Endothelial cell of umbilical vein (primary cell): ENCODE data around the gene RNF146. TPM values are rescaled to one million over a fixed set of nuclear protein-coding genes. Genes with fewer than 3 reads are reported as not detected.

Experiments used
- BruUV-seq: library from RNA; stranded (reverse); fragments of 400-500 nt; replicated peaks from 2 replicates; lab custom pipeline; 2021; lab: Mats Ljungman, UMichigan
- CTCF ChIA-PET: fragments of 300-600, 350-600 bp; sonication (Branson Sonifier 250); formaldehyde crosslinking; loops from one replicate; lab custom pipeline; 2021; ENCODE audit warnings: antibody characterized with exemption, inconsistent platforms; lab: Charles Lee
- POLR2A ChIA-PET: fragments of 300-600, 350-600 bp; sonication (Branson Sonifier 250); formaldehyde crosslinking; loops from one replicate; lab custom pipeline; 2021; ENCODE audit warnings: antibody characterized with exemption, inconsistent platforms; lab: Charles Lee
- DNase-seq: peaks from one replicate; pipeline ENCODE4 v3.0.0-alpha.2; 2011; ENCODE audit warnings: low read depth, low spot score
- FAIRE-seq: peaks from 2 replicates; lab custom pipeline; 2011; peaks lifted over from hg19 to GRCh38; lab: Jason Lieb, UNC
- H2AFZ ChIP-seq: 2 replicates; pipeline ENCODE4 v1.6.0; 2012; ENCODE audit warnings: low read depth, low read length, control low read depth, inconsistent platforms
- H3K27ac ChIP-seq: 2 replicates; pipeline ENCODE4 v1.5.1; 2011; ENCODE audit warnings: low read depth, mild to moderate bottlenecking, control low read depth, low read length, moderate library complexity; ENCODE audit not compliant: insufficient read depth
- H3K27me3 ChIP-seq, 2 experiments: 2 replicates each; pipeline versions ENCODE4 v1.6.0 to v1.6.1; 2011; ENCODE audit warnings: low read length in 2 of 2, mixed read lengths in 1 of 2; ENCODE audit not compliant: control insufficient read depth in 2 of 2, insufficient read depth in 2 of 2
- H3K36me3 ChIP-seq, 2 experiments: 2 replicates in 1 of 2; 3 replicates in 1 of 2; pipeline ENCODE4 v1.5.1; 2011; ENCODE audit warnings: low read length in 2 of 2, mild to moderate bottlenecking in 1 of 2, moderate library complexity in 1 of 2; ENCODE audit not compliant: control insufficient read depth in 2 of 2, insufficient read depth in 2 of 2; ENCODE audit errors: extremely low read depth in 1 of 2
- H3K4me1 ChIP-seq: 3 replicates; pipeline ENCODE4 v1.5.1; 2011; ENCODE audit warnings: mild to moderate bottlenecking, low read length; ENCODE audit not compliant: control insufficient read depth, insufficient read depth; ENCODE audit errors: extremely low read depth
- H3K4me2 ChIP-seq: 2 replicates; pipeline ENCODE4 v1.6.1; 2011; ENCODE audit warnings: low read length, control low read depth, mixed read lengths; ENCODE audit not compliant: insufficient read depth
- H3K4me3 ChIP-seq, 3 experiments: fragments of 200-600 bp in 1 of 3; sonication (generic), shearing (Covaris generic) in 1 of 3; replicated peaks in 1 of 3; 2 replicates each; pipeline ENCODE4 v1.5.1; 2011 to 2016; ENCODE audit warnings: control low read depth in 3 of 3, low read length in 3 of 3, mild to moderate bottlenecking in 2 of 3, inconsistent platforms in 1 of 3, low read depth in 1 of 3, moderate library complexity in 1 of 3; ENCODE audit not compliant: insufficient read depth in 1 of 3
- H3K79me2 ChIP-seq: 2 replicates; pipeline ENCODE4 v1.6.0; 2012; ENCODE audit warnings: low read length, inconsistent platforms; ENCODE audit not compliant: control insufficient read depth, insufficient read depth
- H3K9ac ChIP-seq: replicated peaks from 2 replicates; pipeline ENCODE3; 2011; ENCODE audit warnings: low read length, control low read depth; ENCODE audit not compliant: insufficient read depth; ENCODE audit errors: extremely low read depth
- H3K9me1 ChIP-seq: replicated peaks from 3 replicates; pipeline ENCODE4 v1.6.0; 2011; ENCODE audit warnings: mild to moderate bottlenecking, low read length; ENCODE audit not compliant: control insufficient read depth, insufficient read depth; ENCODE audit errors: extremely low read depth
- H3K9me3 ChIP-seq: replicated peaks from 2 replicates; pipeline ENCODE4 v1.5.1; 2012; ENCODE audit warnings: low read length, inconsistent platforms; ENCODE audit not compliant: control insufficient read depth, insufficient read depth
- H4K20me1 ChIP-seq: replicated peaks from 2 replicates; pipeline ENCODE3; 2011; ENCODE audit warnings: mild to moderate bottlenecking, low read length; ENCODE audit not compliant: control insufficient read depth, insufficient read depth; ENCODE audit errors: extremely low read depth
- CTCF ChIP-seq, 2 donors: IDR thresholded peaks; 1 replicate in 1 of 2; 2 replicates in 1 of 2; pipeline ENCODE4 v1.5.1; 2011; ENCODE audit warnings: low read length in 2 of 2, mild to moderate bottlenecking in 2 of 2, moderate library complexity in 2 of 2, control low read depth in 1 of 2, inconsistent platforms in 1 of 2, low read depth in 1 of 2; ENCODE audit not compliant: insufficient read depth in 1 of 2; ENCODE audit errors: extremely low read depth in 1 of 2
- EZH2 ChIP-seq: IDR thresholded peaks from 2 replicates; pipeline ENCODE4 v1.6.1; 2012; ENCODE audit warnings: borderline replicate concordance, low read depth, mild to moderate bottlenecking, moderate library complexity, low read length, inconsistent platforms; ENCODE audit not compliant: severe bottlenecking
- FOS ChIP-seq: IDR thresholded peaks from 2 replicates; pipeline ENCODE4 v1.6.1; 2011; ENCODE audit warnings: mild to moderate bottlenecking, low read length, moderate library complexity, borderline replicate concordance; ENCODE audit not compliant: insufficient read depth
- GATA2 ChIP-seq: IDR thresholded peaks from 2 replicates; pipeline ENCODE4 v1.7.0; 2011; ENCODE audit warnings: low read depth, mild to moderate bottlenecking, moderate library complexity, mixed read lengths, low read length; ENCODE audit not compliant: insufficient read length, insufficient read depth
- JUN ChIP-seq: IDR thresholded peaks from 2 replicates; pipeline ENCODE4 v1.6.1; 2011; ENCODE audit warnings: borderline replicate concordance, low read depth; ENCODE audit not compliant: insufficient read length, insufficient read depth
- MAX ChIP-seq: IDR thresholded peaks from 2 replicates; pipeline ENCODE4 v1.6.1; 2011; ENCODE audit not compliant: insufficient read depth, insufficient read length
- MYC ChIP-seq: IDR thresholded peaks from one replicate; pipeline ENCODE4 v1.6.1; 2011; ENCODE audit warnings: mild to moderate bottlenecking, low read depth, low read length
- POLR2A ChIP-seq: IDR thresholded peaks from 2 replicates; pipeline ENCODE4 v1.6.1; 2012; ENCODE audit warnings: low read depth, mild to moderate bottlenecking, control low read depth, low read length
- POLR2AphosphoS5 ChIP-seq: IDR thresholded peaks from 2 replicates; pipeline ENCODE4 v1.6.1; 2012; ENCODE audit warnings: low read depth, mild to moderate bottlenecking, control low read depth, low read length, moderate library complexity; ENCODE audit not compliant: insufficient read depth
- dilution Hi-C: fragments of 300-500 bp; cut with MboI; formaldehyde crosslinking; loops from one replicate; pipeline ENCODE4 v1.15.0; 2019; ENCODE audit warnings: low sequenced_read_pairs; ENCODE audit not compliant: extremely low pct_ligation_motif_present
- intact Hi-C: fragments of 100-400 bp; cut with micrococcal nuclease; formaldehyde crosslinking; loops from one replicate; pipeline ENCODE4 v1.10.0; 2022
- polyA plus RNA-seq, 4 experiments: library from polyadenylated mRNA; depleted of rRNA in 3 of 4; stranded (reverse) in 3 of 4; unstranded in 1 of 4; fragments of >200 nt; gene quantifications; 2 replicates each; pipeline versions ENCODE4 v1.2.1 to v1.2.3, GENCODE V29; 2011 to 2012; ENCODE audit warnings: missing spikeins in 1 of 4
- total RNA-seq: library from RNA; stranded (reverse); gene quantifications from 2 replicates; pipeline ENCODE4 v1.2.3, GENCODE V29; 2021

Gene RNF146
- total and polyA plus RNA-seq, 2 donors (not counting 3 experiments of a cell fraction or from before 2014, with no cell fraction given) = 37.5 to 48.1 TPM

DNA sequence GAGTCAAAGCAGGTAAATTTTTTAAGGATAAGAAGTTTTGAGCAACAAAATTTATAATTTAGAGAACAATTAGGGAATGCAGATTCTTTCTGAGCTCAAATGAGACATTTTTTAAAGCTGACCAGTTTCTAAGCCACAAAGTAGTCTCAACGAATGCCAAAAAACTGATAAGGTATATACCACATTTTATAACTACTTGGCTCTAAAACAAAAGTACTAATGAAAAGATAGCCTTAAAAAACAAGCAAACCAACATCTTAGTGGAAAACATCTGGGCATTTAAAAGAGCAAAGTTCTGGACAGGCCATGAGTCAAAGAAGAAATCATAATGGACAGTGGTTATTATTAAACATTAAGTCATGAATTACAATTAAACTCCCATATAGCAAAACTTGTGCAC lies 23.2 kb upstream of the RNF146 start:
- Histone ChIP-seq H4K20me1 (no peaks in the 10 kb centered on the region), H3K9ac (no peak overlapping the region), H3K27me3 (no peaks in the 10 kb centered on the region), H3K27ac (no peak overlapping the region), H3K4me3 (no peak overlapping the region), H3K36me3 (no peaks in the 10 kb centered on the region), H2AFZ (no peak overlapping the region), H3K4me1 (no peaks in the 10 kb centered on the region), H3K9me1 (no peaks in the 10 kb centered on the region), H3K4me2 (no peak overlapping the region), H3K9me3 (no peaks in the 10 kb centered on the region), H3K79me2 (no peaks in the 10 kb centered on the region)
- ChIA-PET CTCF (interaction anchor here (2.3 kb wide), 1 partner anchor 23 kb away, joined by 9 read pairs; the partner anchor contains the start of gene RNF146), POLR2A (no interaction called here)
- intact Hi-C loops = no loop called here
- TF ChIP-seq JUN = no peak
- dilution Hi-C loops = no loop called here
- DNase-seq = no peak
- no peak for FAIRE-seq
- BruUV-seq = no TSS peak

DNA sequence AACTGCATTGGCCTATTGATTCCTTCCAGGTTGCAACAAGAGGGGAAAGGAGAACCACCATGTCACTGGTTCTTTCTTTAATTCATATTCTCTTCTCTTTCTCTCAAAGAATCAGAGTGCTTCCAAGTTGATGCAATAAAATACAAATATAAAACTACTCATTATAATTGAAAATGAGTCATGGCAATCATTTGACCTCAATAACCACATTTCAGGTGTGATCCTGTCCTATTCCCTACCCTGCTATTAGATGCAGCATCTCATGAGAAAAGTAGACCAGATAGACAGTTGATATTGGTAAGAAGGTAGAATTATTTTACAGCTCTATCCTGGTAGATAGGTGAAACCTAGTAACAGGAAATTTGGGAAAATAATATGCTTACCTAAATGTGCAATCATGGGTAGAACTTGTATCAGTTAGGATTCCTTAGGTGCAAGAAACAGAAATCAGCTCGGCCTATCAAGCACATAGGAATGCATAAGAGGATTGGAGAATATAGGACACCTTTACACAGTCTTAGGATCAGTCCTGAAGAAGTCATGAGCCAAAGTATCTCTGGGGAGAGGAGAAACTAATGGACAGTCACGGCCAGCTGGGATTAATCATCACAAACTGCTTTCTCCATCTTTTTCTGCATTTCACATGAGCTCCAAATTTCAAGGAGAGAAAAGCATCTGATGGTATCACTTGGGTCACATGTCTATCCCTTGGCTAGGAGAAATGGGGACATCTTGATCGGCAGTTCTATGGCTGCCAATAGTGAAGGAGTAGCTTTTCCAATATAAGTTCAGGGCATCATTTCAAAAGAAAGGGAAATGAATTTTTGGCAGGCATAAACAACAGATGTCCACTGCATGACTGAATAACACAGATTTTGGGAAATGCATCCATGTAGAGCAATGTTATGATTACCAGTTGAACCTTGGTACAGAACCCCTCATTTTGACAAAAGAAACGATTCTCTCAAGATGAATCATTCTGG lies 19.3 kb upstream of the RNF146 start:
- Histone ChIP-seq H3K79me2 (no peaks in the 10 kb centered on the region), H3K9ac (no peak overlapping the region), H3K4me1 (no peaks in the 10 kb centered on the region), H4K20me1 (no peaks in the 10 kb centered on the region), H3K9me3 (no peaks in the 10 kb centered on the region), H3K36me3 (no peaks in the 10 kb centered on the region), H3K4me3 (no peak overlapping the region), H2AFZ (no peak overlapping the region), H3K27ac (no peak overlapping the region), H3K4me2 (no peak overlapping the region), H3K9me1 (no peaks in the 10 kb centered on the region), H3K27me3 (no peaks in the 10 kb centered on the region)
- dilution Hi-C loops = no loop called here
- intact Hi-C loops = no loop called here
- no peak for DNase-seq
- ChIA-PET CTCF (interaction anchor here (0.6 to 1.5 kb wide), 2 partner anchors 37 to 57 kb away, joined by 3 read pairs; no protein-coding TSS in a partner anchor), POLR2A (no interaction called here)
- no TSS peak for BruUV-seq
- no peak for TF ChIP-seq FOS
- TF ChIP-seq GATA2 = no peak
- no peak for TF ChIP-seq MYC
- TF ChIP-seq JUN = no peak
- TF ChIP-seq MAX = no peak
- no peak for TF ChIP-seq EZH2
- no peak for TF ChIP-seq POLR2AphosphoS5
- TF ChIP-seq POLR2A = no peak
- no peak for TF ChIP-seq CTCF (IDR thresholded peaks at IDR 0.05; ENCODE audit: extremely low read depth in 1 of 2, insufficient read depth in 1 of 2, low read depth in 1 of 2, low read length in 2 of 2)
- FAIRE-seq = no peak
